Type B pancreatic cell (in vitro differentiated cells): ENCODE data around the gene VEGFB. TPM values are rescaled to one million over a fixed set of nuclear protein-coding genes. Genes with fewer than 3 reads are reported as not detected.

Experiments
- DNase-seq: peaks from one replicate; pipeline ENCODE4 v3.0.0; 2021; ENCODE audit warnings: mixed read lengths; ENCODE audit not compliant: unreplicated experiment; ENCODE audit errors: extremely low spot score
- H3K27ac Mint-ChIP-seq: 2 replicates; pipeline ENCODE4 v1.8.0; 2021; ENCODE audit warnings: mild to moderate bottlenecking, mixed read lengths
- H3K27me3 Mint-ChIP-seq: 2 replicates; pipeline ENCODE4 v1.8.0; 2021; ENCODE audit warnings: mixed read lengths
- H3K36me3 Mint-ChIP-seq: 2 replicates; pipeline ENCODE4 v1.8.0; 2021; ENCODE audit warnings: mixed read lengths
- H3K4me1 Mint-ChIP-seq: one replicate; pipeline ENCODE4 v1.8.0; 2021; ENCODE audit warnings: mixed read lengths; ENCODE audit not compliant: unreplicated experiment
- H3K4me3 Mint-ChIP-seq: 2 replicates; pipeline ENCODE4 v1.8.0; 2021; ENCODE audit warnings: mild to moderate bottlenecking, mixed read lengths
- H3K9me3 Mint-ChIP-seq: 2 replicates; pipeline ENCODE4 v1.8.0; 2021; ENCODE audit warnings: mixed read lengths
- total RNA-seq: library from RNA; stranded (reverse); gene quantifications from 2 replicates; pipeline ENCODE4 v1.2.1, GENCODE V29; 2021; ENCODE audit warnings: low replicate concordance
- TF ChIP-seq, protein P1 (sequence below): fragments of 200-600 bp; sonication (generic); conservative IDR thresholded peaks from 2 replicates; pipeline ENCODE4 v1.5.0; 2021; ENCODE audit warnings: antibody characterized with exemption, mild to moderate bottlenecking

VEGFB gene
- total RNA-seq, 1 donor from 2014 or later: 66.3 TPM

DNA sequence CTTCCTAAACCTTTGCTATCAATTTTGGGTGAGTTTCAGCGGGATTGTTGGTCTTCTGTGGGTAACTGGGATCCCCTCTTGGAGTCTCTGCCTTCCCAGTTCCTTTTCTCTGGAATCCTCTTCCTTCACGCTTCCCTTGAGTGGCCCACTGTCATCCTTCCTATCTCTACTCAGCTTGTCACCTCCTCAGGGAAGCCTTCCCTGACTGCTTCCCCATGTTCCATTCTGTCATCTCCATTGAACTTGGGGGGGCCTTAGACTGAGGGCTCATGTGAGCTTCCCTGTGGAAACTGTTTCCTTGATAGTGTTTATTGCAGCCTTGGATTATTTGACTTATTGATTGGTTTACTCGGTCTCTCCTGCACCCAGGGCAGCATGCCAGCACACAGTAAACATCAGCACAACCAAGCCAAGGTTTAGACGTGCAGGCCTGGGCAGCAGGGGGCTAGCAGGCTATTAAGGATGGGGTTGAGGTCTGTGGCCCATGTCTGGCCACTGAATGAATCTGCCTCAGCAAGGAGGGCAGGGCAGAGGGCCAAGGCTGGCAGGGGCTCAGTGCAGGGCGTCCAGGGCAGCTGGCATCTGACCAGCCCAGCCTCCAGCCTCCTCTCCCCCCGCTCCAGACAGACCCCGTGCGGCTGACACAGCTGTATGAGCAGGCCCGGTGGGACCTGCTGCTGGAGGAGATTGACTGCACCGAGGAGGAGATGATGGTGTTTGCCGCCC, 15.6 kb upstream of the VEGFB start:
- TF ChIP-seq, protein P1, sequence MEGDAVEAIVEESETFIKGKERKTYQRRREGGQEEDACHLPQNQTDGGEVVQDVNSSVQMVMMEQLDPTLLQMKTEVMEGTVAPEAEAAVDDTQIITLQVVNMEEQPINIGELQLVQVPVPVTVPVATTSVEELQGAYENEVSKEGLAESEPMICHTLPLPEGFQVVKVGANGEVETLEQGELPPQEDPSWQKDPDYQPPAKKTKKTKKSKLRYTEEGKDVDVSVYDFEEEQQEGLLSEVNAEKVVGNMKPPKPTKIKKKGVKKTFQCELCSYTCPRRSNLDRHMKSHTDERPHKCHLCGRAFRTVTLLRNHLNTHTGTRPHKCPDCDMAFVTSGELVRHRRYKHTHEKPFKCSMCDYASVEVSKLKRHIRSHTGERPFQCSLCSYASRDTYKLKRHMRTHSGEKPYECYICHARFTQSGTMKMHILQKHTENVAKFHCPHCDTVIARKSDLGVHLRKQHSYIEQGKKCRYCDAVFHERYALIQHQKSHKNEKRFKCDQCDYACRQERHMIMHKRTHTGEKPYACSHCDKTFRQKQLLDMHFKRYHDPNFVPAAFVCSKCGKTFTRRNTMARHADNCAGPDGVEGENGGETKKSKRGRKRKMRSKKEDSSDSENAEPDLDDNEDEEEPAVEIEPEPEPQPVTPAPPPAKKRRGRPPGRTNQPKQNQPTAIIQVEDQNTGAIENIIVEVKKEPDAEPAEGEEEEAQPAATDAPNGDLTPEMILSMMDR: no peak
- H3K27ac Mint-ChIP-seq: no peak overlapping the region
- no peak for DNase-seq
- H3K36me3 Mint-ChIP-seq: peaks cover 4% of the 10 kb centered on the region
- H3K4me3 Mint-ChIP-seq: no peak overlapping the region
- H3K4me1 Mint-ChIP-seq: no peaks in the 10 kb centered on the region
- no peaks in the 10 kb centered on the region for H3K27me3 Mint-ChIP-seq
- no peaks in the 10 kb centered on the region for H3K9me3 Mint-ChIP-seq

DNA sequence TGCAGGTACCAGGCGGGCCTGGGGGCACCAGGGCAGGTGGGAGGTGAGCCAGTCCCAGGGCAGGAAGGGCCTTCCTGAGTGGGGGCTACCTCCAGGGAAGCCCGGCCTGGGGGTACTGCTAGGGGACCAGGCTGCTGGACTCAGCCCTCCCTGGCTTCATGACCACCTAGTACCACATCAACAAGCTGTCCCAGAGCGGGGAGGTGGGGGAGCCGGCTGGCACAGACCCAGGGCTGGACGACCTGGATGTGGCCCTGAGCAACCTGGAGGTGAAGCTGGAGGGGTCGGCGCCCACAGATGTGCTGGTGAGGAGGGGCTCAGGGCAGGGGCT, 15.1 kb upstream of the VEGFB start:
- H3K4me3 Mint-ChIP-seq: no peak overlapping the region
- TF ChIP-seq, protein P1: no peak
- no peaks in the 10 kb centered on the region for H3K9me3 Mint-ChIP-seq
- peaks cover 4% of the 10 kb centered on the region for H3K36me3 Mint-ChIP-seq
- H3K4me1 Mint-ChIP-seq: no peaks in the 10 kb centered on the region
- H3K27ac Mint-ChIP-seq: no peak overlapping the region
- no peaks in the 10 kb centered on the region for H3K27me3 Mint-ChIP-seq
- DNase-seq: no peak

DNA sequence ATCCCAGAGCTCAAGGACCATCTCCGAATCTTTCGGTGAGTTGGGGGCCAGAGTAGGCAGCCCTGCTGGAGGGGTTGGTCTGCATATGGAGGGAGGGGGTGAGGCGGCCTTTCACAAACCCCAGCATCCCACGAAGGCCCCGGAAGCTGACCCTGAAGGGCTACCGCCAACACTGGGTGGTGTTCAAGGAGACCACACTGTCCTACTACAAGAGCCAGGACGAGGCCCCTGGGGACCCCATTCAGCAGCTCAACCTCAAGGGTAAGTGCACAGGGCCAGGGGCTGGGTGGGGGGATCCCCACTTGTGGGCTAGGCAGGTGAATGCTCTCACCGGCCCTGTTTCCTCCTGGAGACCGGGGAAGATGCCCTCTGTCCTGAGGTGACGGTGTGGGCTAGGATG, 14.6 kb upstream of the VEGFB start:
- Mint-ChIP-seq H3K27ac (no peak overlapping the region), H3K27me3 (no peaks in the 10 kb centered on the region), H3K36me3 (peaks cover 4% of the 10 kb centered on the region), H3K4me1 (no peaks in the 10 kb centered on the region), H3K9me3 (no peaks in the 10 kb centered on the region), H3K4me3 (no peak overlapping the region)
- DNase-seq: no peak
- TF ChIP-seq, protein P1: no peak

DNA sequence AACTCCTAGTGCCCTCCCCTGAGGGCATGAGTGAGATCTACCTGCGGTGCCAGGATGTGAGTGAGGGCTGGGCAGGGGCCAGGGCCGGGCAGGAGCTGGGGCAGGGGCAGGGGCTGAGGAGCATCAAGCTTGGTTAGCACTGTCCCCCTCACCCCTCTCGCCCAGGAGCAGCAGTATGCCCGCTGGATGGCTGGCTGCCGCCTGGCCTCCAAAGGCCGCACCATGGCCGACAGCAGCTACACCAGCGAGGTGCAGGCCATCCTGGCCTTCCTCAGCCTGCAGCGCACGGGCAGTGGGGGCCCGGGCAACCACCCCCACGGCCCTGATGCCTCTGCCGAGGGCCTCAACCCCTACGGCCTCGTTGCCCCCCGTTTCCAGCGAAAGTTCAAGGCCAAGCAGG, 14.1 kb upstream of the VEGFB start:
- peaks cover under 1% of the 10 kb centered on the region for H3K36me3 Mint-ChIP-seq
- H3K9me3 Mint-ChIP-seq: no peaks in the 10 kb centered on the region
- no peaks in the 10 kb centered on the region for H3K27me3 Mint-ChIP-seq
- no peak overlapping the region for H3K27ac Mint-ChIP-seq
- H3K4me3 Mint-ChIP-seq: no peak overlapping the region
- TF ChIP-seq, protein P1: no peak
- H3K4me1 Mint-ChIP-seq: peaks cover 3% of the 10 kb centered on the region
- DNase-seq: no peak

DNA sequence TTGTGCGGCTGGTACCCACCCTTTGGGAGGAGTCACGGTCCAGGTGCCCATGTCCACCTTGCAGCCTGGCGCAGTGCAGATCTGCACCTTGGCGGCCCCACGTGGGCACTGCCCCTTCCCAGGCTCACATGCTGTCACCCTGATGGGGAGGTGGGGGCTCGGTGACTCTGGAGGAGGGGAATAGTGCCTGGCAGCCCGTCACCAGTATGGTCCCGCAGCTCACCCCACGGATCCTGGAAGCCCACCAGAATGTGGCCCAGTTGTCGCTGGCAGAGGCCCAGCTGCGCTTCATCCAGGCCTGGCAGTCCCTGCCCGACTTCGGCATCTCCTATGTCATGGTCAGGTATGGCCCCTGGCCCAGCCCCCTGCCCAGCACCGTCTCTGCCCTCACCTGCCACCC, 13.6 kb upstream of the VEGFB start:
- Mint-ChIP-seq H3K27me3 (no peaks in the 10 kb centered on the region), H3K27ac (no peak overlapping the region), H3K9me3 (no peaks in the 10 kb centered on the region), H3K4me3 (no peak overlapping the region), H3K4me1 (peaks cover 4% of the 10 kb centered on the region), H3K36me3 (no peaks in the 10 kb centered on the region)
- TF ChIP-seq, protein P1: no peak
- DNase-seq: no peak

DNA sequence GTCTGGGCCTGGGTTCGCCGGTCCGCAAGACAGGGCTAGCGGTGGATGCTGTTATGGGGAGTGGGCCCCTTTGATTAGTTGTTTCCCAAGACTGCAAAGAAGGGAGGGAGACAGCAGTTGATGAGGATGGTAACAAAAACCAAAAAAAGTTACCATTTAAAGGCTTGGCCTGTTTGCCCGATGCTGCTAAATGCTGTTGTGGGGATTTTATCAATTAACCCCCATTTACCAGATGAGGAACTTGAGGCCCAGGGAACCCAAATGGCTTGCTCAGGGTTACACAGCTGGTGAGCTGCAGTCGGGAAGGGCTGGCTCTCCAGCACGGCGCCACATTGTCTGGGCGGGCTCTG, 11.8 kb upstream of the VEGFB start:
- no peaks in the 10 kb centered on the region for H3K36me3 Mint-ChIP-seq
- H3K27ac Mint-ChIP-seq: no peak overlapping the region
- H3K9me3 Mint-ChIP-seq: no peaks in the 10 kb centered on the region
- TF ChIP-seq, protein P1: no peak
- peaks cover 4% of the 10 kb centered on the region for H3K4me1 Mint-ChIP-seq
- DNase-seq: no peak
- H3K27me3 Mint-ChIP-seq: no peaks in the 10 kb centered on the region
- no peak overlapping the region for H3K4me3 Mint-ChIP-seq
